GM21360 (cell line): Measurements from ENCODE around the gene RHOV.

ENCODE experiments used
- ATAC-seq: cut with Tn5 transposase; IDR thresholded peaks from one replicate; pipeline ENCODE4 v1.9.1; 2021; ENCODE audit warnings: mild to moderate bottlenecking, moderate library complexity; ENCODE audit not compliant: unreplicated experiment

RHOV gene, protein sequence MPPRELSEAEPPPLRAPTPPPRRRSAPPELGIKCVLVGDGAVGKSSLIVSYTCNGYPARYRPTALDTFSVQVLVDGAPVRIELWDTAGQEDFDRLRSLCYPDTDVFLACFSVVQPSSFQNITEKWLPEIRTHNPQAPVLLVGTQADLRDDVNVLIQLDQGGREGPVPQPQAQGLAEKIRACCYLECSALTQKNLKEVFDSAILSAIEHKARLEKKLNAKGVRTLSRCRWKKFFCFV

DNA sequence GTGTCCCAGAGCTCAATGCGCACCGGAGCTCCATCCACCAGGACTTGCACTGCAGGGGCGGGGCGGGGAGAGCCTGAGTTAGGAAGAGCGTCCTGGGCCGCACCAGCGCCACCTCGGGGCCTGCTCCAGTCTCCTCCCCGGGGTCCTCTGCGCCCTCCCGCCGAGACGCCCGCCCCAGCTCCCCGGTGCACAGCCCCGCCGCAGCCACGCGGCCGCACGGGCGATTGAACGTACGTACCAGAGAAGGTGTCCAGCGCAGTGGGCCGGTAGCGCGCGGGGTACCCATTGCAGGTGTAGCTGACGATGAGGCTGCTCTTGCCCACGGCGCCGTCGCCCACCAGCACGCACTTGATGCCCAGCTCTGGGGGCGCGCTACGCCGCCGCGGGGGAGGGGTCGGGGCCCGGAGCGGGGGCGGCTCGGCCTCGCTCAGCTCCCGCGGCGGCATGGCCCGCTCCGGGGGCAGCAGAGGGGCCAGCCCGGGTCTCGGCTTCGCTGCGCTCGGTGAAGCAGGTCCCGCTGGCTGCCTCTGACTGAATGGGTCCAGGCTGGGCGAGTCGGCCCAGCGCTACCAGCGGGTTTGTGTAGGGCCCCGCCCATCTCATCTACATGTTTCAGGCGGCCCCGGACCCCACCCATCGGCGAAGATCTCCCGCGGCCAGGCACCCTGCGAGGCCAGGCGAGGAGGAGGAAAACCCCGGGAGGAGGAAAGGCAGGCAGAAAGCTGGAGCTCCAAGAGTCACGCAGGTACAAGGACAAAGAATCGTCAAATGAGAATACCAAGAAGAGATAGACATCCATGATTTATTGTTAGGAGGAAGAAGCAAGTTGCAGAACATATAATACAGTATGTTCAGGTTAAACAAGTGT lies at the start of gene RHOV:
Gene RHOV, minus strand, starts transcription at position 541 of the 868 bp plus-strand sequence. Its CDS starts 95 bp downstream, at position 446.
- peak; percentile 49 for ATAC-seq

- ATAC-seq = no peak
Measured at GRCh38 chr15:40923551-40923950, 49.5 kb upstream of the RHOV start.

DNA sequence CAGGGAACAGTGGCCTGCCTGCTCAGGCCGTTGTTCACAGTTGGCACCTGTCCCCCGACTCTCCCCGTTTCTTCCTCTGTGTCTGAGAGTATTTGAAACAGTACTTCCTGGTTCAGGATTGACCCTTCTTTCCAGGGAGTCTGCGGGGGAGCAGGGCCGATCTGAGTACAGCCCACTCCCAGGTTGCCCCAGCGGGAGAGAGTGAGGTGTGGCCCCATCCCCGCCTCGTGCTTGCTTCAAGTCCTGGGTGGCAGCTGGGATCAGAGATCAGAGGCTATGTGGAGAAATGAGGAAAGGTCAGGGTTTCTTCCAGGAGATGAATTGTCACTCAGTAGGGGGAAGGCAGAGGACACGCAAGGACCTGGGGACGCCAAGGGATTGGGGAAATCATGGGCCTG lies 48.6 kb upstream of the RHOV start:
- no peak for ATAC-seq

DNA sequence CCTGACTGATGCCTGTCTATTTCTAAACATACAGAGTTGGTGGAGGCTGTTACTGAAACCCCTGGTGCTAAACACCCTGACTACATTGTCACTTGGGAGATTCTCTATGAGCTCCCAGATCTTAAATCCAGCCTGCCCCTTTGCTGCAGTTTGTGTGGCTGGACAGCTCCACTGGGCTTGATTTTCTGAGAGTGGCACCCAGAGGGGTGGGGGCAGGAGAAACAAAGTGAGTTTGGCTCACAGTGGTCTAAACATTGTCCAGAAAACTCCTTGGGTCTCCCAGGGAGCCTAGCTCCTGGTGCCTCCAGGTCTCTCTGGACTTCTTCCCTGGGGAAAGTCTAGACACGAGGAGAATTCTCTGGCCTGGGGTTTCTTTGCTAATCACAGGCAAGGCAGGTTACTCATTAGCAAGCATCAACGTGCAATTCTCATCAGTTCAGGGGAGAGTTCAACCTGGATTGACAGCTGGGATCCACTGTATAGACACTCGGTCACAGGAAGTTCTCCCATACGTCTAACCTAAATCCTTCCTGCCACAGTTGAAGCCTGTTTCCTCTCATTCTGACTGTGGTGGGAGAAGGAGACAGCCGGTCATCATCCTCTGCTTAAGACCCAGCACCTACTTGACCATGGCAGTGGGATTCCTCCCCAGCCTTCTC lies 48.0 kb upstream of the RHOV start:
- no peak for ATAC-seq

GRCh38 chr15:40918799-40919392 lies 44.9 kb upstream of the RHOV start:
- ATAC-seq = no peak

GRCh38 chr15:40918146-40918798 lies 44.2 kb upstream of the RHOV start:
- ATAC-seq = no peak

DNA sequence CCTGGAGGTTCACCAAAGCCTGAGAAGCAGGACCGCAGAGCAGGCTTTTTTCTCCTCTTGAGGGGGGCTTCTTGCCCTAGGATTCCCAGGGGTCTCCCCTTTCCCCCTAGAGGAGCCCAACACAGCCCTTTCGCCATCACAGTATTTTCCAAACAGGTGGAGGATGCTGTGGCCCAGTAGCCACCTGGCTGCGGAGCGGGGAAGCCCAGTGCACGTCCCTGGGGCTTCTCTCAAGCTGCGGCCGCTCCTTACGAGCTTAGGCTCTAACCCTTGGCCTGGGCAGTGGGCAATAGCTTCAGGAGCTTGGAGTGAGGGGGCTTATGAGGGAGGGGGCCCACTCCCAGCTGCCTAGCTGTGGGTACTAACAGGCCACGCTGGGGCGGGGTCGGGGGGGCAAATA lies 43.6 kb upstream of the RHOV start:
- no peak for ATAC-seq

DNA sequence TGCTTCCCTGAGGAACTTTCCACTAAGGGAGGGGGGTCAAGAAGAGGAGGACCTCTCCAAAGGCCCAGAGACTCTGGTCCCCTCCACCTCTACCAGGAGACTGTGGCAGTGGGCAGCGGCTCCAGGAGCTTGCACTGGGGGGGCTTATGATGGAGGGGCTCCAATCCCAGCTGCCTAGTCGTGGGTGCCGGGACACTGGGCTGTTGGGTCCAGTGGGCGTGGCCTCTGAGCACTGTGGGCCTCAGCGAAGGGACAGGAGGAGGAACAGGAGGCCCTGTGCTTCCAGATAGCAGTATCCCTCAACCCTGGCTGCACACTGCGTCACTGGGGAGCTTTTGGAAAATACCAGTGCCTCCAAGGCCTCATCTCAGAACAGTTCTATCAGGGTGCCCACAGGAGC lies 41.6 kb upstream of the RHOV start:
- ATAC-seq = no peak

- ATAC-seq = no peak
Measured at GRCh38 chr15:40915116-40915661, 41.2 kb upstream of the RHOV start.

DNA sequence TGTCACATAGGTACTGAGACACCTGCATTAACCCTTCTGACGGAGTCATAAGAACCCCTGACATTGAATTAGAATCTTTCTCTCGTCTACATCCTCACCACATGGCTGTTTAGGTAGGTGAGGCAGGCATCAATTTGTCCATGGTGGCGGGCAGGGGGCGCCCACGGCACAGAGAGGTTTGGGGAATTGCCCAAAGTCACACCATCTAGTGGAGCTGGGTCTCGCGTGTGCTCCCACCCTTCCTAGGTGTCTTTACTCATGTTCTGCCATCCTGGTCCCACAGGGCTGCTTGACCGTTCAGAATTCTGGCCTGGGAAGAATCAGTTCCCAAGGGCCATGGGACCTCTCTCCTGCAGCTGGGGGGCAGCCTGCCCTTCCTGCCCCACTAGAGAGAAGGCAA lies 40.5 kb upstream of the RHOV start:
- ATAC-seq = no peak

DNA sequence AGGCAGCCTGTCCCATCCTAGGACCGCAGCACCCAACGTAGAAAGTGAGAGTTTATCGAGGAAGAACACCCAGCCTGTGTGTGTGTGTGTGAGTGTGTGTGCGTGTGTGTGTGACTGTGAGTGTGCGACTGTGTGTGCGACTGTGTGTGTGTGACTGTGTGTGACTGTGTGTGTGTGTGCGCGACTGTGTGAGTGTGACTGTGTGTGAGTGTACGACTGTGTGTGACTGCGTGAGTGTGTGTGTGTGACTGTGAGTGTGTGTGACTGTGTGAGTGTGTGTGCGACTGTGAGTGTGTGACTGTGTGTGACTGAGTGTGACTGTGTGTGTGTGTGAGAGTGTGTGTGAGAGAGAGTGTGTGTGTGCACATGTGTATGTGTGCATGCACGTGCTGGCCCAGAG lies 40.0 kb upstream of the RHOV start:
- ATAC-seq = no peak

- no peak for ATAC-seq
Measured at GRCh38 chr15:40912478-40912877, 38.4 kb upstream of the RHOV start.

- ATAC-seq = no peak
Measured at GRCh38 chr15:40911693-40912092, 37.7 kb upstream of the RHOV start.

DNA sequence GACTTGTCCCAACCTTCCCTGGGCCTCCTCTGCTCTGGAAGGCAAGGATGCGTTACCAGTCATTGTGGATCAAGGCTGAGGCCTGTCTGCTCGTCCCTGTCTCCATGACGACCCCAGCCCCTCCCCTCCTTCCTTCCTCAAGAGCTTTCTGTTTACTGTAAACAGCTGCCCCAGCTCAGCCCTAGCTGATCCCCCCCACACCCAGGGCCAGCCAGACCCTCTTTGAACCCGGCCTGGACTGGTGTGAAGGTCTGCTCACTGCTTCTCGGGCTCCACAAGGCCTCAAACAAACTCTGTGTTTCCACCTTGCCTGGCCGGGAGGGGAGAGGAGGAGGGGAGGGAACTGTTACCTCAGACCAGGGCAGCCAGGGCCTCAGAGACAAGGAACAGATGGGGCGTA lies 37.1 kb upstream of the RHOV start:
- no peak for ATAC-seq

DNA sequence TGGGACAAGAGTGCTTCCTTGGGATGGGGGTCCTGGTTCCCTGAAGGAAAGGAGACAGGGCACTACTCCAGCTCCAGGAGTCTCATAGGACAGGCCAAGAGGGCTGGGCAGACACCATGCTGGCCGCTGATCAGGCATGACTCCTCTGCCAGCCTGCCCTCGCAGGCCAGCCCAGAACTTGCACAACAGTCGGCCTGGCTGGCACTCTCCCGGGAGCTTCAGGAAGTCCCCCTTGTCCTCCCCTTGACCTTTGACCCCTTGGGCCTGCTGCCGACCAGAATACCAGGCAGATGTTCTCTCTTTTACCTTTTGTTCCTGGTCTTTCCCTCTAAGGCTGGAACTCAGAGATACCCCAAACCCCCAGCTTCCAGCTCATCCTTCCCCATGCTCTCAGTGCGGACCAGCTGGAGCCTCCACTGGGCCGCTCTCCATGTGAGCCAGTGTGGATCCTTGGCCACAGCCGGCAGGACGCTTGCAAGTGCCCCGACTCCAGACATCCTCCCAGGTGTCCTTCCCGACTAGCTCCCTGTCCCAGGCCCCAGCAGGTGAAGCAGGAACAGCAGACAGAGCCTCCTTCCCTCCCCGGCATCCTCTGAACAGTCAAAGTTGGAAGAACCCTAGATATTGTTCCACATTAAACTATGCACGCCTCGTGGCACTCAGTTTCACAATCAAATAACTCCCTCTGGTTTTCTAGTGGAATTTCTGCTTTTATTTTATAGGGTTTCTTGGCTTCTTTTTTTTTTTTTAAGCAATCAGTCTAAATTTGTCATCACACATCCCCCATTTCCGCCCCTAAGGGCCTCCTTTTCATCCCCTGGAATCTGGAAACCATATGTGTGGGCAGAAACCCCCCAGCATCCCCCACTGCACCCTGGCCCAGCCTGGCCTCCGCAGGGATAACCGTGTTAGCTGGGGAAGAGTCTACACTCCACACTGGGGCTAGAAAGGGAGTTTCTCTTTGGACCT lies 35.9 kb upstream of the RHOV start:
- ATAC-seq = no peak

GRCh38 chr15:40908095-40908494 lies 34.1 kb upstream of the RHOV start:
- no peak for ATAC-seq

- ATAC-seq = no peak
Measured at GRCh38 chr15:40906991-40907802, 33.2 kb upstream of the RHOV start.

GRCh38 chr15:40906091-40906990 lies 32.3 kb upstream of the RHOV start:
- ATAC-seq = peak; percentile 69
